ENCODE measurements around the gene NUP214. TPM values are rescaled to one million over a fixed set of nuclear protein-coding genes. Genes with fewer than 3 reads are reported as not detected.

NUP214 gene
- 100 to 1,000 TPM in 2 of 5 experiments, 10 to 100 TPM in 3; 74.9 to 116 (median 82.6) TPM for total RNA-seq
- 10 to 100 TPM; 18.2 to 39.7 TPM for polyA plus RNA-seq
- 103 reads per million, percentile 85 among the genes with 10 or more reads in this experiment for total RNA-seq

GRCh38 chr9:131125288-131126058, at the start of gene NUP214:
Gene NUP214 (plus strand): TSS chr9:131125586. CDS start chr9:131125705, 119 bp downstream.
- CTCF ChIA-PET = interaction anchor here (0.6 kb wide), 1 partner anchor 12 kb away, joined by 3 read pairs; no protein-coding TSS in a partner anchor
- DNase-seq = peak; percentile 98 to 100 (median 99)
- Mint-ChIP-seq H3K4me1 (peaks cover 12 to 45% (median 33%) of the 10 kb centered on the region in 7 donors), H3K36me3 (peaks cover 0 to 24% (median 15%) of the 10 kb centered on the region in 5 donors), H3K27me3 (peaks cover 0 to 5% (median 0%) of the 10 kb centered on the region in 5 donors), H3K27ac (peak within 1 kb of the TSS; percentile 98 to 99 (median 99)), H3K4me3 (peak within 1 kb of the TSS; percentile 93 to 100 (median 99)), H3K9me3 (peaks cover 0 to 7% (median 0%) of the 10 kb centered on the region in 11 donors)
- peak within 1 kb of the TSS; percentile 88 for H3K27ac ChIP-seq (ENCODE audit: low read depth, low read length)
- peak; percentile 99 for ATAC-seq
- intact Hi-C loops (cut with micrococcal nuclease) = loop anchor here (1.0 to 10.0 kb wide), 15 partner anchors 67 to 1819 kb away; partner anchors contain the start of genes UCK1 (in 2 of the 2), EXOSC2 (in 1 of the 2), FAM78A (in 1 of the 2) and MED27 (in 1 of the 2)
- peak within 1 kb of the TSS; percentile 96 for H3K4me3 ChIP-seq (ENCODE audit: low read length)
- H3K36me3 ChIP-seq (ENCODE audit: control insufficient read depth in 2 of 3, insufficient read depth in 3 of 3, low read length in 3 of 3) = peaks cover 8 to 35% (median 11%) of the 10 kb centered on the region in 3 experiments
- POLR2A ChIA-PET = interaction anchor here (0.6 to 1.7 kb wide), 20 partner anchors 8 to 1230 kb away, joined by 3 to 6 read pairs (median 3); partner anchors contain the start of genes EXOSC2, MED27 and SETX
- peaks cover 12 to 14% of the 10 kb centered on the region in 2 donors for H3K4me1 ChIP-seq (ENCODE audit: control insufficient read depth in 2 of 2, insufficient read depth in 2 of 2, low read length in 2 of 2)
- H3K9me3 ChIP-seq (ENCODE audit: control insufficient read depth in 2 of 3, low read length in 3 of 3) = no peaks in the 10 kb centered on the region
- H3K27me3 ChIP-seq (ENCODE audit: control insufficient read depth in 2 of 2, insufficient read depth in 2 of 2, low read length in 2 of 2) = no peaks in the 10 kb centered on the region

GRCh38 chr9:131076347-131077195, 48.8 kb upstream of the NUP214 start:
- Mint-ChIP-seq H3K9me3 (no peaks in the 10 kb centered on the region), H3K36me3 (no peaks in the 10 kb centered on the region), H3K27ac (no peak overlapping the region), H3K4me3 (no peak overlapping the region), H3K27me3 (no peaks in the 10 kb centered on the region), H3K4me1 (no peaks in the 10 kb centered on the region)
- ChIA-PET POLR2A (no interaction called here), CTCF (no interaction called here)
- ATAC-seq (no peak), DNase-seq (no peak)
- no peak overlapping the region for H3K27ac ChIP-seq (ENCODE audit: low read depth, low read length)
- intact Hi-C loops (cut with micrococcal nuclease) = no loop called here
- H3K36me3 ChIP-seq (ENCODE audit: control insufficient read depth in 2 of 3, insufficient read depth in 3 of 3, low read length in 3 of 3) = no peaks in the 10 kb centered on the region
- H3K9me3 ChIP-seq (ENCODE audit: control insufficient read depth in 2 of 3, low read length in 3 of 3) = no peaks in the 10 kb centered on the region
- no peaks in the 10 kb centered on the region for H3K27me3 ChIP-seq (ENCODE audit: control insufficient read depth in 2 of 2, insufficient read depth in 2 of 2, low read length in 2 of 2)
- H3K4me3 ChIP-seq (ENCODE audit: low read length) = no peak overlapping the region
- H3K4me1 ChIP-seq (ENCODE audit: control insufficient read depth in 2 of 2, insufficient read depth in 2 of 2, low read length in 2 of 2) = no peaks in the 10 kb centered on the region

- H3K9me3 ChIP-seq (ENCODE audit: control insufficient read depth in 2 of 3, low read length in 3 of 3) = no peaks in the 10 kb centered on the region
- no peaks in the 10 kb centered on the region for H3K36me3 Mint-ChIP-seq
- POLR2A ChIA-PET = no interaction called here
Observed at GRCh38 chr9:131078427-131079366, 46.7 kb upstream of the NUP214 start.

GRCh38 chr9:131080589-131080988, 44.8 kb upstream of the NUP214 start:
- no peak overlapping the region for H3K27ac ChIP-seq (ENCODE audit: low read depth, low read length)
- H3K9me3 ChIP-seq (ENCODE audit: control insufficient read depth in 2 of 3, low read length in 3 of 3) = no peaks in the 10 kb centered on the region
- ChIA-PET POLR2A (no interaction called here), CTCF (no interaction called here)
- H3K36me3 Mint-ChIP-seq = no peaks in the 10 kb centered on the region
- H3K27me3 Mint-ChIP-seq = peaks cover 0 to 2% (median 0%) of the 10 kb centered on the region in 5 donors
- intact Hi-C loops (cut with micrococcal nuclease) = no loop called here
- DNase-seq (no peak), ATAC-seq (no peak)
- H3K27ac Mint-ChIP-seq = no peak overlapping the region
- H3K27me3 ChIP-seq (ENCODE audit: control insufficient read depth in 2 of 2, insufficient read depth in 2 of 2, low read length in 2 of 2) = no peaks in the 10 kb centered on the region
- H3K36me3 ChIP-seq (ENCODE audit: control insufficient read depth in 2 of 3, insufficient read depth in 3 of 3, low read length in 3 of 3) = no peaks in the 10 kb centered on the region
- H3K9me3 Mint-ChIP-seq = no peaks in the 10 kb centered on the region
- no peak overlapping the region for H3K4me3 ChIP-seq (ENCODE audit: low read length)
- H3K4me3 Mint-ChIP-seq = no peak overlapping the region
- no peaks in the 10 kb centered on the region for H3K4me1 Mint-ChIP-seq
- H3K4me1 ChIP-seq (ENCODE audit: control insufficient read depth in 2 of 2, insufficient read depth in 2 of 2, low read length in 2 of 2) = no peaks in the 10 kb centered on the region

More at GRCh38 chr9:131078427-131079366, 46.7 kb upstream of the NUP214 start:
- CTCF ChIA-PET = interaction anchor here (0.5 to 1.1 kb wide), 2 partner anchors 21 to 32 kb away, joined by 3 read pairs; no protein-coding TSS in a partner anchor
- no peaks in the 10 kb centered on the region for H3K36me3 ChIP-seq (ENCODE audit: control insufficient read depth in 2 of 3, insufficient read depth in 3 of 3, low read length in 3 of 3)
- ATAC-seq (no peak), DNase-seq (no peak)
- no peak overlapping the region for H3K4me3 ChIP-seq (ENCODE audit: low read length)
- Mint-ChIP-seq H3K9me3 (no peaks in the 10 kb centered on the region), H3K4me1 (no peaks in the 10 kb centered on the region), H3K27me3 (no peaks in the 10 kb centered on the region), H3K4me3 (no peak overlapping the region), H3K27ac (no peak overlapping the region)
- H3K4me1 ChIP-seq (ENCODE audit: control insufficient read depth in 2 of 2, insufficient read depth in 2 of 2, low read length in 2 of 2) = no peaks in the 10 kb centered on the region
- H3K27ac ChIP-seq (ENCODE audit: low read depth, low read length) = no peak overlapping the region
- intact Hi-C loops (cut with micrococcal nuclease) = no loop called here
- no peaks in the 10 kb centered on the region for H3K27me3 ChIP-seq (ENCODE audit: control insufficient read depth in 2 of 2, insufficient read depth in 2 of 2, low read length in 2 of 2)

- intact Hi-C loops (cut with micrococcal nuclease) = no loop called here
- ChIA-PET POLR2A (no interaction called here), CTCF (no interaction called here)
- H3K4me1 ChIP-seq (ENCODE audit: control insufficient read depth in 2 of 2, insufficient read depth in 2 of 2, low read length in 2 of 2) = no peaks in the 10 kb centered on the region
- H3K9me3 Mint-ChIP-seq = no peaks in the 10 kb centered on the region
- H3K36me3 Mint-ChIP-seq = no peaks in the 10 kb centered on the region
- H3K4me1 Mint-ChIP-seq = no peaks in the 10 kb centered on the region
- no peaks in the 10 kb centered on the region for H3K9me3 ChIP-seq (ENCODE audit: control insufficient read depth in 2 of 3, low read length in 3 of 3)
- no peak overlapping the region for H3K27ac Mint-ChIP-seq
- no peak overlapping the region for H3K27ac ChIP-seq (ENCODE audit: low read depth, low read length)
- H3K36me3 ChIP-seq (ENCODE audit: control insufficient read depth in 2 of 3, insufficient read depth in 3 of 3, low read length in 3 of 3) = no peaks in the 10 kb centered on the region
- H3K4me3 ChIP-seq (ENCODE audit: low read length) = no peak overlapping the region
- H3K4me3 Mint-ChIP-seq = no peak overlapping the region
- H3K27me3 ChIP-seq (ENCODE audit: control insufficient read depth in 2 of 2, insufficient read depth in 2 of 2, low read length in 2 of 2) = no peaks in the 10 kb centered on the region
- DNase-seq = no peak
- peaks cover 0 to 2% (median 0%) of the 10 kb centered on the region in 5 donors for H3K27me3 Mint-ChIP-seq
- no peak for ATAC-seq
Observed at GRCh38 chr9:131081868-131082267, 43.5 kb upstream of the NUP214 start.
